Gastrocnemius medialis (tissue), 4 donors: ENCODE measurements around the gene KLHL29. TPM values are rescaled to one million over a fixed set of nuclear protein-coding genes. Genes with fewer than 3 reads are reported as not detected.

ENCODE experiments used
- ATAC-seq, 2 donors: fragments of 150-250 bp; one replicate each; pipeline ENCODE4 v1.9.1; 2016
- DNase-seq, 2 donors: peaks; one replicate each; pipeline ENCODE4 v3.0.0-alpha.2; 2019
- H3K27ac ChIP-seq, 4 donors: fragments of 200-600 bp; sonication (generic); 1 replicate in 1 of 4; 2 replicates in 3 of 4; pipeline ENCODE4 v1.5.1; 2016 to 2018; ENCODE audit warnings: mild to moderate bottlenecking in 2 of 4, moderate library complexity in 1 of 4
- H3K27me3 ChIP-seq, 3 donors: fragments of 200-600 bp; sonication (generic) in 2 of 3; 1 replicate in 1 of 3; 2 replicates in 2 of 3; pipeline versions ENCODE4 v1.5.1 to v1.6.0; 2016 to 2019; ENCODE audit warnings: mild to moderate bottlenecking in 1 of 3, moderate library complexity in 1 of 3
- H3K36me3 ChIP-seq, 2 donors: fragments of 200-600 bp; sonication (generic) in 1 of 2; one replicate each; pipeline ENCODE4 v1.5.1; 2017 to 2018
- H3K4me1 ChIP-seq, 2 donors: fragments of 200-600 bp; sonication (generic) in 1 of 2; one replicate each; pipeline ENCODE4 v1.5.1; 2016 to 2017; ENCODE audit warnings: mild to moderate bottlenecking in 2 of 2
- H3K4me3 ChIP-seq, 4 donors: fragments of 200-600 bp; sonication (generic) in 3 of 4; 1 replicate in 1 of 4; 2 replicates in 3 of 4; pipeline ENCODE4 v1.5.1; 2016 to 2019; ENCODE audit warnings: mild to moderate bottlenecking in 2 of 4
- H3K9me3 ChIP-seq, 3 donors: fragments of 200-600 bp; sonication (generic) in 2 of 3; 1 replicate in 1 of 3; 2 replicates in 2 of 3; pipeline ENCODE4 v1.5.1; 2016 to 2019
- POLR2A ChIP-seq, 2 donors: fragments of 450-650 bp; IDR thresholded peaks; one replicate each; pipeline ENCODE4 v1.6.1; 2017; ENCODE audit warnings: antibody characterized with exemption in 2 of 2, mild to moderate bottlenecking in 2 of 2, moderate library complexity in 2 of 2
- in situ Hi-C, 4 donors: fragments of 200-750 bp; cut with MboI; loops; one replicate each; pipeline versions ENCODE4 v1.15.0 to v1.8.0; 2017; ENCODE audit warnings: low sequenced_read_pairs in 4 of 4
- intact Hi-C: fragments of 100-400 bp; cut with DNase I; formaldehyde crosslinking; loops from one replicate; pipeline ENCODE4 v1.15.1; 2023; ENCODE audit warnings: low total_unique reads
- total RNA-seq, 4 donors: library from RNA; depleted of rRNA; stranded (reverse); fragments of >200 nt; gene quantifications; one replicate each; pipeline versions ENCODE4 v1.1.0 to v1.2.3, GENCODE V29; 2016
- TF ChIP-seq, protein P1 (sequence below), 5 experiments: fragments of 450-650 bp in 3 of 5; fragments of 200-600 bp in 2 of 5; sonication (generic) in 2 of 5; IDR thresholded peaks in 4 of 5; conservative IDR thresholded peaks in 1 of 5; 1 replicate in 4 of 5; 2 replicates in 1 of 5; pipeline ENCODE4 v1.5.1; 2016 to 2019; ENCODE audit warnings: antibody characterized with exemption in 5 of 5, mild to moderate bottlenecking in 3 of 5, moderate library complexity in 3 of 5

The KLHL29 gene
- total RNA-seq, 4 donors from 2014 or later, result 4.3 to 24.9 (median 8.7) TPM

DNA sequence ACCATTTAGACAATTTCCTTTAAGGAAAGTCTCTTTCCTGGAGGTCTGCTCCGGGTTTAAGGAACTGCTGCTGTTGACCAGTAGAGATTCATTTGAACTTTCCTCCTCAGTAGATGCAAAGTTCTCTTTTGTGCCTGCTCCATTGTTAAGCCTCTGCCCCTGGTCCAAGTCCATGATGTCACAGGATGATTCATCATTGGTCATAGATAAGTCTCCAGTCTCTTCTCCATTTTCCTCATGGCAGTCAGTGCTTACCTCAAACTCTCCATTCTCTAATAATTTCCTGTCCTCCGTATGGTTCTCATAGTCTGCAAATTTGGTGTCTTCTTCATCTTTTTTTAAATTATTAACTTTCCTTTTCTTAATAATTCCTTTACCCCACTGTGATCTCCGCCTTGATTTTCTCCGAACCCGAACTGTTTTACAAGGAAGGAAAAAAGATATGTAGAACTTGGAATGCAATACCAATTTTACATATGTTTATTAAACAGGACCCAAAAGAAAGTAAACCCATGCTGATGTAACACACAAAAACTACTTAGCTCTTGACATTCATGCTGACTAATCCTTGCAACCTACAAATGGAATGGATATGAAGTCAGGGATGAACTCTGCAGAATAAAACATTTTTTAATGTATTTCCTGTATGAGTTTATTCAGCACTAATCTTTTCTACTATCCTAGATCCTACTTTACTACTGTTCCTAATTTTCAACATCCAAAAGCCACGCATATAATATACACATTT is 372.9 kb downstream of the KLHL29 start:
- Histone ChIP-seq H3K27ac (peak overlapping the region; percentile 29 to 43 (median 42)), H3K9me3 (no peaks in the 10 kb centered on the region), H3K27me3 (no peaks in the 10 kb centered on the region), H3K36me3 (peaks cover 0 to 8% of the 10 kb centered on the region in 2 donors), H3K4me3 (no peak overlapping the region), H3K4me1 (peaks cover 22 to 42% of the 10 kb centered on the region in 2 donors)
- DNase-seq (no peak), ATAC-seq (peak; percentile 51 to 86)
- intact Hi-C loops, result loop anchor here (1.0 to 5.0 kb wide), 2 partner anchors 12 to 371 kb away; partner anchors contain the start of gene KLHL29
- TF ChIP-seq, protein P1, sequence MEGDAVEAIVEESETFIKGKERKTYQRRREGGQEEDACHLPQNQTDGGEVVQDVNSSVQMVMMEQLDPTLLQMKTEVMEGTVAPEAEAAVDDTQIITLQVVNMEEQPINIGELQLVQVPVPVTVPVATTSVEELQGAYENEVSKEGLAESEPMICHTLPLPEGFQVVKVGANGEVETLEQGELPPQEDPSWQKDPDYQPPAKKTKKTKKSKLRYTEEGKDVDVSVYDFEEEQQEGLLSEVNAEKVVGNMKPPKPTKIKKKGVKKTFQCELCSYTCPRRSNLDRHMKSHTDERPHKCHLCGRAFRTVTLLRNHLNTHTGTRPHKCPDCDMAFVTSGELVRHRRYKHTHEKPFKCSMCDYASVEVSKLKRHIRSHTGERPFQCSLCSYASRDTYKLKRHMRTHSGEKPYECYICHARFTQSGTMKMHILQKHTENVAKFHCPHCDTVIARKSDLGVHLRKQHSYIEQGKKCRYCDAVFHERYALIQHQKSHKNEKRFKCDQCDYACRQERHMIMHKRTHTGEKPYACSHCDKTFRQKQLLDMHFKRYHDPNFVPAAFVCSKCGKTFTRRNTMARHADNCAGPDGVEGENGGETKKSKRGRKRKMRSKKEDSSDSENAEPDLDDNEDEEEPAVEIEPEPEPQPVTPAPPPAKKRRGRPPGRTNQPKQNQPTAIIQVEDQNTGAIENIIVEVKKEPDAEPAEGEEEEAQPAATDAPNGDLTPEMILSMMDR (IDR thresholded peaks at IDR 0.05 in 4 of 5, conservative IDR thresholded peaks at IDR 0.05 in 1 of 5), result no peak
- no peak for TF ChIP-seq POLR2A (IDR thresholded peaks at IDR 0.05)
- in situ Hi-C loops, result loop anchor here in 1 of 4 donors (25.0 kb wide), 1 partner anchor 371 kb away; the partner anchor contains the start of gene KLHL29
